Gastrocnemius medialis (tissue), 4 donors: ENCODE results near the gene HRH4.

Source experiments
- POLR2A ChIP-seq, 2 donors: fragments of 450-650 bp; IDR thresholded peaks; one replicate each; pipeline ENCODE4 v1.6.1; 2017; ENCODE audit warnings: antibody characterized with exemption in 2 of 2, mild to moderate bottlenecking in 2 of 2, moderate library complexity in 2 of 2
- TF ChIP-seq, protein P1 (sequence below), 5 experiments: fragments of 450-650 bp in 3 of 5; fragments of 200-600 bp in 2 of 5; sonication (generic) in 2 of 5; IDR thresholded peaks in 4 of 5; conservative IDR thresholded peaks in 1 of 5; 1 replicate in 4 of 5; 2 replicates in 1 of 5; pipeline ENCODE4 v1.5.1; 2016 to 2019; ENCODE audit warnings: antibody characterized with exemption in 5 of 5, mild to moderate bottlenecking in 3 of 5, moderate library complexity in 3 of 5

DNA sequence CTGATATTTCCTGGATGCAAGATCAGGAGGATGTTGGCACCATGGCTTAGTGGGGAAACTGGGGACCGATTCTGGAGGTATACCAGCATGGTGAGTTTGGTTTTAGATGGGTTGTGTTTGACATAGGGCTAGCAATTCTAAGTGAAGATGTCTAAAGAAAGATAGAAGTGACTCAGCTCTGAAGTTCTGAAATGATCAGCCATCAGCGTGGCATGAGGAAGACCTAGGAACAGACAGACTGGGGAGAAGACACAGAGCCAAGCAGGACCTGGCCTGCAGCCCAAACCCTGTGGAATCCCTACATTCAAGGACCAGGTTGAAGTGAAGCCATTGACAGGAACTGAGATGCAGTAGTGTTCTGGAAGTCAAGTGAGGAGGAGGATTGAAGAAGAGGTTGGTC is 39.8 kb downstream of the HRH4 start:
- TF ChIP-seq, protein P1, sequence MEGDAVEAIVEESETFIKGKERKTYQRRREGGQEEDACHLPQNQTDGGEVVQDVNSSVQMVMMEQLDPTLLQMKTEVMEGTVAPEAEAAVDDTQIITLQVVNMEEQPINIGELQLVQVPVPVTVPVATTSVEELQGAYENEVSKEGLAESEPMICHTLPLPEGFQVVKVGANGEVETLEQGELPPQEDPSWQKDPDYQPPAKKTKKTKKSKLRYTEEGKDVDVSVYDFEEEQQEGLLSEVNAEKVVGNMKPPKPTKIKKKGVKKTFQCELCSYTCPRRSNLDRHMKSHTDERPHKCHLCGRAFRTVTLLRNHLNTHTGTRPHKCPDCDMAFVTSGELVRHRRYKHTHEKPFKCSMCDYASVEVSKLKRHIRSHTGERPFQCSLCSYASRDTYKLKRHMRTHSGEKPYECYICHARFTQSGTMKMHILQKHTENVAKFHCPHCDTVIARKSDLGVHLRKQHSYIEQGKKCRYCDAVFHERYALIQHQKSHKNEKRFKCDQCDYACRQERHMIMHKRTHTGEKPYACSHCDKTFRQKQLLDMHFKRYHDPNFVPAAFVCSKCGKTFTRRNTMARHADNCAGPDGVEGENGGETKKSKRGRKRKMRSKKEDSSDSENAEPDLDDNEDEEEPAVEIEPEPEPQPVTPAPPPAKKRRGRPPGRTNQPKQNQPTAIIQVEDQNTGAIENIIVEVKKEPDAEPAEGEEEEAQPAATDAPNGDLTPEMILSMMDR (IDR thresholded peaks at IDR 0.05 in 4 of 5, conservative IDR thresholded peaks at IDR 0.05 in 1 of 5): no peak
- TF ChIP-seq POLR2A (IDR thresholded peaks at IDR 0.05): no peak
